ENCODE results near the gene ZNF483.

- no peak for TF ChIP-seq CTCF (IDR thresholded peaks at IDR 0.05)
- TF ChIP-seq POLR2A (IDR thresholded peaks at IDR 0.05): no peak
Measured at GRCh38 chr9:111622626-111623025, 97.6 kb downstream of the ZNF483 start.
